ENCODE data around the gene NTF3. TPM values are rescaled to one million over a fixed set of nuclear protein-coding genes. Genes with fewer than 3 reads are reported as not detected.

NTF3 gene
- total and polyA plus RNA-seq, 4 donors: 1.4 to 6.9 (median 3.0) TPM

DNA sequence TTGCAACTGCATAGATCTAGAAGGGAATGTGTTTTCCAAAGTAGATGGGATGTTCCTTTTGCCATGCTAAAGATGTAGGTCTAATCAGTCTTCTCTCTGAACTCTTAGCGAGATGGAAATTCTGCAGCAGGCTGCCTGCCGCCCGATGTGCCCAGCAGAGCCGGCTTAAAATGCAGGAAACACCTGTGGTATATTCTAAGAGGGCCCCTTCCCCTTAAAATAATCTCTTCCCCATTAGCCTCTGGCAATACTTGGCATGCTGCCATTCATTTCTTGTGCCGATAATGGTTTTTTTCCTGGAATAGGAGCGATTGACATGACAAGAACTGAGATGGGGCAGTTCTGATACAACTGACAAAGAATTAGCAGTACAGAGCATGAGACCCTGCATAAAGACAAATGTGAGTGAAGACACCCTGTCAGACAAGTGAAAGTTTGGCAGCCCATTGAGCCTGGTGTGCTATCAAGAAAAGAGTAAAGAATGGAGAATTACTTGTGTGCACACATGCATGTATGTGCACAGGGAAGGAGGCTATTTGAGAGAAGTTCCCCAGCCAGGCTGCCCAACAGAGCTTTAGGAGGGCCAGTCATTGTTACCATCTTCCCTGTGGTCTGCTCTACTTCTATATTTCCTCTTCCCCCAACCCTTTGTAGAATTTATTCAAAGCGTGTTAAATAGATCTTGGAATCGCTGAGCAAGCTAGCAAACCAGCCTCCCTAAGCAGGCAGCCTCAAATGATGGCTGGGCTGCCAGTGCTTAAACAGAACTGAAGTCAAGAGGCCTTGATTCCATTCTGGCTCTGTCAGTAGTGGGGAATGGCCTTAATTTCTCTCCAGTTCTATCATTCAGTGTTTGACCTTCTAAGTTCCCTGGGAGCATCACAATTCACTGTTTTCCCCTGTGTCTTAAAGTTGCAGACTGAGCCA is 29.6 kb upstream of the NTF3 start:
- Histone ChIP-seq H3K4me1 (ENCODE audit: control insufficient read depth, insufficient read depth, low read length) (no peaks in the 10 kb centered on the region), H3K36me3 (ENCODE audit: control insufficient read depth, insufficient read depth, low read length) (no peaks in the 10 kb centered on the region), H3K9me3 (ENCODE audit: control insufficient read depth, insufficient read depth, low read length) (no peaks in the 10 kb centered on the region), H3K27ac (ENCODE audit: low read depth, low read length) (no peak overlapping the region), H3K4me3 (ENCODE audit: low read depth, low read length) (no peak overlapping the region), H3K27me3 (ENCODE audit: control insufficient read depth, insufficient read depth, low read length) (no peaks in the 10 kb centered on the region)
- WGBS (ENCODE audit: insufficient coverage): 90% methylated on average over 8 of the region's 8 CpGs
- DNase-seq (ENCODE audit: low read depth in 4 of 6, low spot score in 6 of 6): no peak

GRCh38 chr12:5403411-5403810 is 28.5 kb upstream of the NTF3 start:
- Histone ChIP-seq H3K27me3 (ENCODE audit: control insufficient read depth, insufficient read depth, low read length) (no peaks in the 10 kb centered on the region), H3K4me1 (ENCODE audit: control insufficient read depth, insufficient read depth, low read length) (no peaks in the 10 kb centered on the region), H3K27ac (ENCODE audit: low read depth, low read length) (no peak overlapping the region), H3K4me3 (ENCODE audit: low read depth, low read length) (no peak overlapping the region), H3K9me3 (ENCODE audit: control insufficient read depth, insufficient read depth, low read length) (no peaks in the 10 kb centered on the region), H3K36me3 (ENCODE audit: control insufficient read depth, insufficient read depth, low read length) (no peaks in the 10 kb centered on the region)
- no peak for DNase-seq (ENCODE audit: low read depth in 4 of 6, low spot score in 6 of 6)
- 20% methylated on average over 1 of the region's 3 CpGs for WGBS (ENCODE audit: insufficient coverage)

DNA sequence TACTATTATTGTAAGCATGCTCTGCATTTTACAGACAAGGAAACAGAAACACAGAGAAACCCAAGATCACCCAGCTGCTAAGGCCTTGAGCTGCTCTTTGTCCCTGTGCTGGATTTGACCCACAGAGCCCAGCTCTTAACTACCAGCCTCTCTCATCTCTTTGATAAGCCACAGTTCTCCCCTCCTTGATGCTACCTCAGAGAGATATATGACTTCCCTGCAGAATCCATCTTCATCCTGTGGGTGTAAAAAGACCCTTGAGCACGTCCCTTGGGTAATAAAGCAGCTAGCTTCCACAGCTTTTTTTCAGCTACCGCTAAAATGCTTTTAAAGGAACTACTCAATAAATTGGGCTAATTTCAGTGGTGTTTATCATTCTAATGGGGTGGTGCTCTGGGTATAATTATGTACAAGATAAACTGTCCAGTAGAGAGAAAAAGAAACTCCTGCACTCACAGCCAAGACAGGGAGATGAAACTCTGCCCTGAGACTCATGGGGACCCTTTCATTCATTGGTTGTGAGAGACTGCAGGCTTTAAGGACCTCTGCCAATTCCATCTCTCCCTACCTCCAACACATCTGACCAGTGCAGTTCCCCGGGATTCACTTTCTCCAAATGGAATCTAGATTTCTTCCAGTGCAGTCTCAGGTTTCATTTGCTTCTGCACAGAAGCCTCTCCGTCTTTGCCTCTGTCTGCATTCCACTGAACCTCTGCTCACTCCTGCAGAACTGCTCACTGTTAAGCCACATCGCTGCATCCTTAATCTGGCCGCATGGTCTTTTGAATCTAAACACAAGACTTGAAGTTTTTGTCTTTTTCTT is 24.7 kb upstream of the NTF3 start:
- Histone ChIP-seq H3K27ac (ENCODE audit: low read depth, low read length) (no peak overlapping the region), H3K4me3 (ENCODE audit: low read depth, low read length) (no peak overlapping the region), H3K4me1 (ENCODE audit: control insufficient read depth, insufficient read depth, low read length) (no peaks in the 10 kb centered on the region), H3K9me3 (ENCODE audit: control insufficient read depth, insufficient read depth, low read length) (peaks cover 1% of the 10 kb centered on the region), H3K36me3 (ENCODE audit: control insufficient read depth, insufficient read depth, low read length) (no peaks in the 10 kb centered on the region), H3K27me3 (ENCODE audit: control insufficient read depth, insufficient read depth, low read length) (no peaks in the 10 kb centered on the region)
- peak in 2 of 6 donors; percentile 15 to 77 for DNase-seq (ENCODE audit: low read depth in 4 of 6, low spot score in 6 of 6)
- WGBS (ENCODE audit: insufficient coverage): 49% methylated on average over 4 of the region's 6 CpGs

DNA sequence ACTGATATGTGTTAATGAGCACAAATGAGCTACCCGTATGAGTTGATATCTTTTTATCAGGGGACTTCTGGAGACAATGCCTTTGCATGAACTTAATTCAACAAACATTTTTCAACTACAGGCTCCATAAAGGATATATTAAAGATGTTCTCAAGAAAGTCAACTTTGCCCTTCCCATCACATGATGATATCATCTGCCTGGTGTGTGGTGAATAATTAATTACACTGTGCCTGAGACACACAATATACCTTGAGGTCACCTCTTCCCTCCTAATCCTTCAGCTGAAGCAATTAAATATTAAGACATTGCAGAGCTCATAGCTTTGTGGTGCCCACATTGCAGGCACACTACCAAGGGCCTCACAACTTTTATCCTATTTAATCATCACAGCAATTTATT is 22.3 kb upstream of the NTF3 start:
- Histone ChIP-seq H3K27me3 (ENCODE audit: control insufficient read depth, insufficient read depth, low read length) (no peaks in the 10 kb centered on the region), H3K4me3 (ENCODE audit: low read depth, low read length) (no peak overlapping the region), H3K27ac (ENCODE audit: low read depth, low read length) (no peak overlapping the region), H3K36me3 (ENCODE audit: control insufficient read depth, insufficient read depth, low read length) (no peaks in the 10 kb centered on the region), H3K9me3 (ENCODE audit: control insufficient read depth, insufficient read depth, low read length) (peaks cover 1% of the 10 kb centered on the region), H3K4me1 (ENCODE audit: control insufficient read depth, insufficient read depth, low read length) (no peaks in the 10 kb centered on the region)
- no CpG with 5 or more reads among the region's 1 CpG for WGBS (ENCODE audit: insufficient coverage)
- no peak for DNase-seq (ENCODE audit: low read depth in 4 of 6, low spot score in 6 of 6)

- no peak for DNase-seq (ENCODE audit: low read depth in 4 of 6, low spot score in 6 of 6)
- Histone ChIP-seq H3K4me3 (ENCODE audit: low read depth, low read length) (no peak overlapping the region), H3K9me3 (ENCODE audit: control insufficient read depth, insufficient read depth, low read length) (peaks cover 1% of the 10 kb centered on the region), H3K27me3 (ENCODE audit: control insufficient read depth, insufficient read depth, low read length) (no peaks in the 10 kb centered on the region), H3K36me3 (ENCODE audit: control insufficient read depth, insufficient read depth, low read length) (no peaks in the 10 kb centered on the region), H3K27ac (ENCODE audit: low read depth, low read length) (no peak overlapping the region), H3K4me1 (ENCODE audit: control insufficient read depth, insufficient read depth, low read length) (no peaks in the 10 kb centered on the region)
- WGBS (ENCODE audit: insufficient coverage): no CpG with 5 or more reads among the region's 1 CpG
Observed at GRCh38 chr12:5416571-5416970, 15.3 kb upstream of the NTF3 start.

DNA sequence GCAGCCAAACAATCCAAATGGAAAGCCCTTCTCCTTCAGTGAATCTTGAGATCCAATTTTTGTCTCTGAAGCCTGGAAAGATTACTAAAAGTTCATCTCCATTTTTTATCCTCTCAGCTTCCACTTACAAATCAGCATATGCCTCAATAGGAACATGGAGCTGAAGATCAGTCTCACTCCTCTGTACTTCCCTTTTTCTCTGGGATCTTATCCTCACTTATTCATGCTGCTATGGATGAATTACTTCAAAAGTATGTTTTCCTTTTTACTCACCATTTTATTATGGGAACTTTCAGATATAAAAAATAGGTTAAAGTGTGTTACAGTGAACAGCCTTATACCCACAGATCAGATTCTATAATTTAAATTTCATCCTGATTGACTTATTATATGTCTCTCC is 14.4 kb upstream of the NTF3 start:
- Histone ChIP-seq H3K4me3 (ENCODE audit: low read depth, low read length) (no peak overlapping the region), H3K36me3 (ENCODE audit: control insufficient read depth, insufficient read depth, low read length) (no peaks in the 10 kb centered on the region), H3K9me3 (ENCODE audit: control insufficient read depth, insufficient read depth, low read length) (no peaks in the 10 kb centered on the region), H3K4me1 (ENCODE audit: control insufficient read depth, insufficient read depth, low read length) (no peaks in the 10 kb centered on the region), H3K27ac (ENCODE audit: low read depth, low read length) (no peak overlapping the region), H3K27me3 (ENCODE audit: control insufficient read depth, insufficient read depth, low read length) (no peaks in the 10 kb centered on the region)
- no peak for DNase-seq (ENCODE audit: low read depth in 4 of 6, low spot score in 6 of 6)

DNA sequence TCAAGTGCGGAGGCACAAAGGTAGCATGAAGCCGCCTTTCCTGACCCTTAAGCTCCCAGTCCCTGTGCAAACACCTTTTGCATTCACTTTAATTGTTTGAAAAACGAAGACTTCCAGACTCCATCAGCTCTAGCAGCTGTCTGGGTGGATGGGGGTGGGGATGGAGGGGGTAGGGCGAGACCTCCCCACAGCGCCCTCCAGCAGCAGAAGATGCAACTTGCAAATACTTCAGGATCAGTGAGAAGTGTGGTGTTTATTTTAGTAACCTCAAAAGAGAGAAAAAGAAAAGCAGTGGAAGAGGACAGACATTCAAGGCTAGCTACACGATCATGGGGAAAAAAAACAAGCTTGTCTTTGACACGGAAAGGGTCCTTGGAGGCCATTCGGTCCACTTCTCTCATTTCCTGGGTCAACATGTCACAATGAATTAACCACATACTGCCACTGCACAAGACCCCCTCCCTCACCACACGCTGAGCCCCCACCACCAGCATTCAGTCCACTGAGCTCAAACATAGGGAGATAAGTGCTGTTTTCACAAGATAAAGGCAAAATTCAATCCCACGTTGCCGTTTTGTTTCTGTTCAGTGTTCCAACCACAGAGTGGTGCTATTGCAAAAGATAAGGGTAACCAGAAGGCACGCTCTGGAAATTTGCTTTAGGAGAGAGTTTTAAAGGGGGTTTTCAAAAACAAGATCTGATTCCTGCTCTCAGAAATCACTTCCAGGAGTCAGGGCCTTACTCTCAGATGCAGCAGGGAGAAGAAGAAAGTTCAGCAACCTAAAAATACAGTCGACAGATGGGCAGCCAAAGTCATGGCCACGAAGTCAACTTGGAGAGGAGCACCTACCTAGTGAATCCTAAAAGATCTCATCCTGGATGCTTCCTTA is 3.3 kb upstream of the NTF3 start:
- H3K27ac ChIP-seq (ENCODE audit: low read depth, low read length): no peak overlapping the region
- H3K9me3 ChIP-seq (ENCODE audit: control insufficient read depth, insufficient read depth, low read length): no peaks in the 10 kb centered on the region
- 8% methylated on average over 5 of the region's 14 CpGs for WGBS (ENCODE audit: insufficient coverage)
- H3K4me1 ChIP-seq (ENCODE audit: control insufficient read depth, insufficient read depth, low read length): peaks cover 44% of the 10 kb centered on the region
- H3K36me3 ChIP-seq (ENCODE audit: control insufficient read depth, insufficient read depth, low read length): no peaks in the 10 kb centered on the region
- H3K27me3 ChIP-seq (ENCODE audit: control insufficient read depth, insufficient read depth, low read length): peaks cover 62% of the 10 kb centered on the region
- H3K4me3 ChIP-seq (ENCODE audit: low read depth, low read length): no peak overlapping the region
- DNase-seq (ENCODE audit: low read depth in 4 of 6, low spot score in 6 of 6): peak in 5 of 6 donors; percentile 41 to 92 (median 59)

DNA sequence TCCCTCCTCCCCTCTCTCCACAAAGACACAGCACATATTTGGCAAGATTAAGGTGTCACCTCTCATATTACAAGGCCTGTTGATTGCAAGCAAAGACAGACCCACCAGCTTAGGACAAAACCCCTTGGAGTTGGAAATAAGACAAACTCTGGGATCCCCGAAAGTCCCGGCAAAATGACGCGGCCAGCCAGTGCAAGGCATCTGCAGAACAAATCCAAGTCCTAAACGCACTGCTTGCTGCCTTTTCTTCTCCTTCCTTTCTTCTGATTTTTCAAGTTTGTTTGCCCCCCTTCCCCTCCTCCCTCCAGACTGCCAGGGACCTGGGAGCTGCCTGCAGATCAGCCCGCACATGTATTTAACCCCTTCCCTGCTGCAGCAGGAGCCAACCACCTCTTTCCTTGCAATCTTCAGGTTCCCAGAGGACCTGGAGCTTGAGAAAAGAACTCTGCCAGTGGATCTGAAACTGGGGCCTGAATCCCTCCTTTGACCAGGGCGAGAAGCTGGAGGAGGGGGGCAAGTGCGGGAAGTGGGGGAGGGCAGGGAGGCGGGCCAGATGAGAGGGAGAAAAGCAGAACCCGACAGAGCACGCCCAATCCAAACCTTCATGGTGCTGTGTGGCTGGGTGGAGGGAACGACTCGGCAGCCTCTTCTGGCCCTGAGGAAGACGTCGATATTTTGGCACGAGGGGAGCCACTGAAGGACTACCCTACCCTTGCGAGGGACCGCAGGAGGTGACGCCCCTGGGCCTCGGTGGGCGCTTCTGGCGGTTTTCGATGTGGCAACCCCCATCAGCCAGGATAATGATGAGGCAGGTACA is 2.0 kb upstream of the NTF3 start:
- 15% methylated on average over 23 of the region's 23 CpGs for WGBS (ENCODE audit: insufficient coverage)
- no peaks in the 10 kb centered on the region for H3K9me3 ChIP-seq (ENCODE audit: control insufficient read depth, insufficient read depth, low read length)
- no peak overlapping the region for H3K4me3 ChIP-seq (ENCODE audit: low read depth, low read length)
- no peak overlapping the region for H3K27ac ChIP-seq (ENCODE audit: low read depth, low read length)
- no peak for DNase-seq (ENCODE audit: low read depth in 4 of 6, low spot score in 6 of 6)
- H3K36me3 ChIP-seq (ENCODE audit: control insufficient read depth, insufficient read depth, low read length): no peaks in the 10 kb centered on the region
- H3K4me1 ChIP-seq (ENCODE audit: control insufficient read depth, insufficient read depth, low read length): peaks cover 48% of the 10 kb centered on the region
- H3K27me3 ChIP-seq (ENCODE audit: control insufficient read depth, insufficient read depth, low read length): peaks cover 75% of the 10 kb centered on the region
